ENCODE results near the gene ME1.
"Not testable (repeated sequence)": the region's sequence is repeated elsewhere in the genome, so short reads cannot be mapped to it uniquely, and the experiment has no call there.

The ME1 gene

GRCh38 chr6:83258517-83258916, 172.3 kb downstream of the ME1 start:
- TF ChIP-seq CTCF (IDR thresholded peaks at IDR 0.05): no peak
- TF ChIP-seq ZFX (IDR thresholded peaks at IDR 0.05; ENCODE audit: borderline replicate concordance): no peak
- no peak overlapping the region for H3K27ac ChIP-seq

GRCh38 chr6:83257791-83258190, 173.1 kb downstream of the ME1 start:
- TF ChIP-seq CTCF (IDR thresholded peaks at IDR 0.05) (no peak), ZFX (IDR thresholded peaks at IDR 0.05; ENCODE audit: borderline replicate concordance) (no peak)
- no peak overlapping the region for H3K27ac ChIP-seq

- H3K27ac ChIP-seq: not testable (repeated sequence)
Measured at GRCh38 chr6:83256719-83257118, 174.1 kb downstream of the ME1 start.

- TF ChIP-seq ZFX (IDR thresholded peaks at IDR 0.05; ENCODE audit: borderline replicate concordance): no peak
- no peak for TF ChIP-seq CTCF (IDR thresholded peaks at IDR 0.05)
- H3K27ac ChIP-seq: no peak overlapping the region
Measured at GRCh38 chr6:83252719-83253118, 178.1 kb downstream of the ME1 start.

- H3K27ac ChIP-seq: no peak overlapping the region
- no peak for TF ChIP-seq CTCF (IDR thresholded peaks at IDR 0.05)
- TF ChIP-seq ZFX (IDR thresholded peaks at IDR 0.05; ENCODE audit: borderline replicate concordance): no peak
Measured at GRCh38 chr6:83250235-83250634, 180.6 kb downstream of the ME1 start.

DNA sequence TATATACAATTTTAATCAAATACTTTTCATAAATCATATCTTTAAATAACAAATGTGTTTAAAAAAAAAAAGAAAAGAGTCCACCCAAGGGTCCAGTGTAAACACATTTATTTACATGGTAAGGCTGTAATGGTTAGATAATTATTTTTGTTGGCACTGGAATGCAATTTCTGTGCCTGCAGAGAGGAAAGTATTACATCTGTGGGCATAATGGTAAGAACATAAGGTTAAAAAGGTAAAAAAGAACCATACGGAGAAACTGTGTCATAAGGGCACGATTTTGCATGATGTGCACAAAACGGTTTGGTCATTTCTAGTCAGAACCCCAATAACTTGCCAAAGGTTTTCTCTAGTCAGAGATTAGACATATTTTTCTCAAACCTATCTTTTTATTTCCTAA, 183.4 kb downstream of the ME1 start:
- TF ChIP-seq ZFX (IDR thresholded peaks at IDR 0.05; ENCODE audit: borderline replicate concordance): no peak
- no peak for TF ChIP-seq CTCF (IDR thresholded peaks at IDR 0.05)
- H3K27ac ChIP-seq: no peak overlapping the region

GRCh38 chr6:83231146-83231545, 199.7 kb downstream of the ME1 start:
- no peak overlapping the region for H3K27ac ChIP-seq
- TF ChIP-seq ZFX (IDR thresholded peaks at IDR 0.05; ENCODE audit: borderline replicate concordance) (no peak), CTCF (IDR thresholded peaks at IDR 0.05) (no peak)

GRCh38 chr6:83226517-83226916, 204.3 kb downstream of the ME1 start:
- TF ChIP-seq CTCF (IDR thresholded peaks at IDR 0.05) (no peak), ZFX (IDR thresholded peaks at IDR 0.05; ENCODE audit: borderline replicate concordance) (no peak)
- H3K27ac ChIP-seq: no peak overlapping the region
